Measurements from ENCODE around the gene METTL25.

Gene METTL25

DNA sequence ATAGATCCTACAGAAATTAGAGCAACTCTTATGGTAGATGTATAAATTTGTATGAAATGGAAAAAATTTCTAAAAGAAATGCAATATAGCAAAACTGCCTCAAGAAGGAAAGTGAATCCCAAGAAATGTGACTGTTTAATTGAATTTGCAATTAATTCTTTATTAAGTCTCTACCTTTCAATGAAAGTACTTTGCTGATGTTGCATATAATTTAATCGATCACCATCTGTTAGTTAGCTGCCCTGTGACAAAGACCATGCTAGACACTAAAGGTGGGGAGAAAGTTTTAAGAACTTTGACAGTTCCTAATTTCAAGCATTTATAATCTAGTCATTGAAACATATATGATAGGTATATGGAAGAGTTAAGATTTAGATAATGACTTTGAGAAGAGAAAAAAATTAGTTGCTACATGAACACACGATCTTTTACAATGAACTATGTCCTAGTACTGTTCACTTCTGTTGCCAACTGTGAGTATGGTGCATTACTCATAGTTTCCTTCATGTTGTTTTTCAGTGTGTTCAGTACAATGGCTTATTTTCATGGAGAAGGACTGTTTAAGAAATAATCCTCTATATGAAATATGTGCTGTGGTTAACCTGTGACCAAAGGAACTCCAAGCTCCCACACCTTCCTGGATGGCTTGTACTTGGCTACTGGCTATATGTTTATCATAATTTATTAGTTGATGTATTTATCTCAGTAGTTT is 128.4 kb downstream of the METTL25 start:
- Histone ChIP-seq H2AFZ (ENCODE audit: low read depth, low read length) (no peak overlapping the region), H3K9ac (ENCODE audit: low read length) (no peak overlapping the region), H3K27me3 (ENCODE audit: low read depth, low read length) (no peaks in the 10 kb centered on the region), H3K4me1 (ENCODE audit: low read length) (peaks cover 4% of the 10 kb centered on the region; the same call in 1 of the 2 replicates), H3K79me2 (ENCODE audit: low read length) (no peaks in the 10 kb centered on the region), H3K27ac (ENCODE audit: low read length) (no peak overlapping the region), H3K4me3 (ENCODE audit: low read length) (no peak overlapping the region), H3K4me2 (ENCODE audit: low read length) (no peak overlapping the region), H4K20me1 (ENCODE audit: insufficient read depth, low read length) (no peaks in the 10 kb centered on the region), H3K9me3 (ENCODE audit: insufficient read depth, low read length) (no peaks in the 10 kb centered on the region), H3K36me3 (replicated peaks; ENCODE audit: low read depth, low read length) (no peaks in the 10 kb centered on the region)
- TF ChIP-seq EZH2phosphoT487 (IDR thresholded peaks at IDR 0.05; ENCODE audit: low read depth) (no peak), CTCF (IDR thresholded peaks at IDR 0.05; ENCODE audit: low read depth, low read length) (no peak)

DNA sequence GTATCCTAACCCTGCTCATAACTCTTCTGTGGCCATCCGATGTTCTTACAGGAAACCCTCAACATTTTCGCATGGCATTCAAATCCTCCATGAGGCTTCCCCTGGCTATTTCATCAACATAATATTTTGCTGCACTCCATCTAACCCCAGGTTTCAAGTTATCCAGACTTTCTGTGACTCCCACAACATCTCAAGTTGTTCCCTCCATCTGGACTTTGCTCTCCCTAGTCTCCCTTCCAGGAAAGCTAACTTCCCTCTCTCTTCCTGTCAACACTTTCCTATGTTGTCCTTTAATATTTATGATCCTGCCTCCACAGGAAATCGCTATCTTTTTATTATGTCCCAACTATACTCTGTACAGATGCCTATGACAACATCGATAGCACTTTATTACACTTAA is 146.1 kb downstream of the METTL25 start:
- Histone ChIP-seq H3K36me3 (replicated peaks; ENCODE audit: low read depth, low read length) (no peaks in the 10 kb centered on the region), H3K4me2 (ENCODE audit: low read length) (no peak overlapping the region), H3K79me2 (ENCODE audit: low read length) (no peaks in the 10 kb centered on the region), H3K9me3 (ENCODE audit: insufficient read depth, low read length) (no peaks in the 10 kb centered on the region), H3K9ac (ENCODE audit: low read length) (no peak overlapping the region), H3K27me3 (ENCODE audit: low read depth, low read length) (no peaks in the 10 kb centered on the region), H2AFZ (ENCODE audit: low read depth, low read length) (no peak overlapping the region), H3K4me3 (ENCODE audit: low read length) (no peak overlapping the region), H4K20me1 (ENCODE audit: insufficient read depth, low read length) (no peaks in the 10 kb centered on the region), H3K27ac (ENCODE audit: low read length) (no peak overlapping the region), H3K4me1 (ENCODE audit: low read length) (no peaks in the 10 kb centered on the region)
- TF ChIP-seq CTCF (IDR thresholded peaks at IDR 0.05; ENCODE audit: low read depth, low read length) (no peak), EZH2phosphoT487 (IDR thresholded peaks at IDR 0.05; ENCODE audit: low read depth) (no peak)

- Histone ChIP-seq H3K79me2 (ENCODE audit: low read length) (no peaks in the 10 kb centered on the region), H3K36me3 (replicated peaks; ENCODE audit: low read depth, low read length) (no peaks in the 10 kb centered on the region), H3K4me3 (ENCODE audit: low read length) (no peak overlapping the region), H3K9me3 (ENCODE audit: insufficient read depth, low read length) (no peaks in the 10 kb centered on the region), H3K27me3 (ENCODE audit: low read depth, low read length) (no peaks in the 10 kb centered on the region), H3K27ac (ENCODE audit: low read length) (no peak overlapping the region), H4K20me1 (ENCODE audit: insufficient read depth, low read length) (no peaks in the 10 kb centered on the region), H3K9ac (ENCODE audit: low read length) (no peak overlapping the region), H3K4me1 (ENCODE audit: low read length) (no peaks in the 10 kb centered on the region), H2AFZ (ENCODE audit: low read depth, low read length) (no peak overlapping the region), H3K4me2 (ENCODE audit: low read length) (no peak overlapping the region)
- TF ChIP-seq CTCF (IDR thresholded peaks at IDR 0.05; ENCODE audit: low read depth, low read length) (no peak), EZH2phosphoT487 (IDR thresholded peaks at IDR 0.05; ENCODE audit: low read depth) (no peak)
Observed at GRCh38 chr12:82505150-82505549, 146.8 kb downstream of the METTL25 start.

- TF ChIP-seq CTCF (IDR thresholded peaks at IDR 0.05; ENCODE audit: low read depth, low read length) = no peak
- no peak for TF ChIP-seq EZH2phosphoT487 (IDR thresholded peaks at IDR 0.05; ENCODE audit: low read depth)
- Histone ChIP-seq H3K9me3 (ENCODE audit: insufficient read depth, low read length) (no peaks in the 10 kb centered on the region), H3K36me3 (replicated peaks; ENCODE audit: low read depth, low read length) (no peaks in the 10 kb centered on the region), H3K4me3 (ENCODE audit: low read length) (no peak overlapping the region), H3K4me2 (ENCODE audit: low read length) (no peak overlapping the region), H3K27ac (ENCODE audit: low read length) (no peak overlapping the region), H4K20me1 (ENCODE audit: insufficient read depth, low read length) (no peaks in the 10 kb centered on the region), H3K4me1 (ENCODE audit: low read length) (no peaks in the 10 kb centered on the region), H3K27me3 (ENCODE audit: low read depth, low read length) (no peaks in the 10 kb centered on the region), H2AFZ (ENCODE audit: low read depth, low read length) (no peak overlapping the region), H3K9ac (ENCODE audit: low read length) (no peak overlapping the region), H3K79me2 (ENCODE audit: low read length) (no peaks in the 10 kb centered on the region)
Observed at GRCh38 chr12:82507686-82508085, 149.4 kb downstream of the METTL25 start.

Data from OCI-LY3 (cell line).